NCI-H82 treated with DMSO at 0.1 percent for 48 hours (cell line): Measurements from ENCODE around the gene DDX46.
A peak's percentile ranks its signal among the peaks of the same experiment; 100 is the strongest.
"Not testable (repeated sequence)": the region's sequence is repeated elsewhere in the genome, so short reads cannot be mapped to it uniquely, and the experiment has no call there.

Source experiments
- DNase-seq: peaks from one replicate; lab custom pipeline; 2025; ENCODE audit not compliant: unreplicated experiment; lab: John Stamatoyannopoulos, UW

The DDX46 gene

DNA sequence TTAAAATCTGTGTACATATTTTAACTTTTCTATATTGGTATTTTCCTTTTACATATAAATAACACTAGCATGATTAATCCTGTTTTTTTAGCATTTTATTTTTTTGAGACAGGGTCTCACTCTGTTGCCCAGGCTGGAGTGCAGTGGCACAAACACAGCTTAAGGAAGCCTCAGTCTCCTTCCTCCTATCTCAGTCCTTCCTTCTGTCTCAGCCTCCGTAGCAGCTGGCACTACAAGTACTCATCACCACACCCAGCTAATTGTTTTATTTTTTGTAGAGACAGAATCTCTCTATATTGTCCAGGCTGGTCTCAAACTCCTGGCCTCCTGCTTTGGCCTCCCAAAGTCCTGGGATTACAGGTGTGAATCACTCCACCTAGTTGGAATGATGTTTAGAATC is 85.7 kb downstream of the DDX46 start:
- DNase-seq: no peak

DNA sequence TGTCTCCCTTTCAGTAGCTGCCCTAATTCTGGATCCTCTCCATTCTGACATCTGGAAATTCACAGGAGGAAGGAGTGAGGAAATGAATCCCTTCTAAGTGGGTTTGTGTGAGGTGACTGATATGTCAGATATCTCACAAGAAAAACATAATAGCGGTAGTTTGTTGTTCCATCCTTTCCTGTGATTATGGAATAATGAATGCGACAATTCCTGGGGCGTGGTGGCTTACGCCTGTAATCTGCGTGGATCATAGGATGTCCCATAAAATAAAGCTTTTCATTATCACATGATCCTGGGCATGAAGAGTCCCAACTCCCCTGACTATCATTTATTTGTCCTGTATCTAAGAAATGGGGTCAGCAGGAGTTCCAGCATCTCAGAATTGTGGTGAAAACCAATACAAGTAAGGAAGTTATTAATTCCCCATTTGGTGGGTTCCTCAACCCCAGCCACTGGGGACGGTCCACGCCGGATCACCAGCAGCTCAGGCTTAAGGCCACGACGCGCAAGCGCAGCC is 86.8 kb downstream of the DDX46 start:
- no peak for DNase-seq

GRCh38 chr5:134845852-134846640 is 87.5 kb downstream of the DDX46 start, which contains the start of gene C5orf24:
C5orf24 (plus strand) TSS chr5:134845968; CDS start chr5:134854901, 8,933 bp downstream.
- peak; percentile 47 for DNase-seq

GRCh38 chr5:134846641-134846960 is 88.0 kb downstream of the DDX46 start:
- DNase-seq: no peak

DNA sequence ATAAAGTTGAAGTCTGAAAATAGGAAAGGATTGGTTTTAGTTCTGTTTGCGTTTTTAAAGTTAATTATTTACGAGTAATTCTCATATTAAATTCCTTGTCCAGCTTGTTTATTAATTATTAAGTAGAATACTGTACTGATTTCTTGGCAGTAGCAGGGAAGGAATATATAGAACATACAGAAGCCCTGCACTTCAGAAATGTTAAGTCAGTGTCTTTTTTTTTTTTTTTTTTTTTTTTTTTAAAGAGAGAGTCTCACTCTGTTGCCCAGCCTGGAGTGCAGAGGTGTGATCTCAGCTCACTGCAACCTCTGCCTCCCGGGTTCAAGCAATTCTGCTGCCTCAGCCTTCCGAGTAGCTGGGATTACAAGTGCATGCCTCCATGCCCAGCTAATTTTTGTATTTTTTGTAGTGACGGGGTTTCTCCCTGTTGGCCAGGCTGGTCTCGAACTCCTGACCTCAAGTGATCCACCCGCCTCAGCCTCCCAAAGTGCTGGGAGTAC is 90.9 kb downstream of the DDX46 start:
- not testable (repeated sequence) for DNase-seq

DNA sequence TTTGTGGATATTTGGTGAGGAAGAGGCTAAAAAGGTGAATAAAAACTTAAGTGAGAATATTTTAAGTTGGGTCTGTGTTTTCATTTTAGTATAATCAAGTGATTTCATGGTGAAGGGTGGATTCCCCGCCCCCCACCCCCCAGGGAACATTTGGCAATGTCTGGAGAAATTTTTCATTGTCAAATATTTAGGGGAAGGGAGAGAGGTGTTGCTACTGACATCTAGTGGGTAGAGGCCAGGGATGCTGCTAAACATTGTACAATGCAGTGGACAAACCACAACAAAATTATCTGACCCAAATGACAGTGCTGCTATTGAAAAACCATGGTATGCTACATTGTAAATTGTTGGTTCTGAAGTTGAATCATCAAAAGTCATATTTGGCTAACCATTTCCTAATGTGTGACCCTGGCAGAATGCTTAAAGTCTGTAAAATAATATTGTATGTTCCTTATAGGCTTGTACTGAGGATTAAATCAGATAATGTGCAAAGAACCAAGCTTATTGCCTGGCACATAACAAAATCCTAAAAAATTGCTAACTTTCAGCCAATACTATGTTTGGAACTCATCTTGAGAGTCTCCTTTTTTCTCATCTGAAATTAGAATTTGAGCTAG is 92.8 kb downstream of the DDX46 start:
- DNase-seq: no peak

DNA sequence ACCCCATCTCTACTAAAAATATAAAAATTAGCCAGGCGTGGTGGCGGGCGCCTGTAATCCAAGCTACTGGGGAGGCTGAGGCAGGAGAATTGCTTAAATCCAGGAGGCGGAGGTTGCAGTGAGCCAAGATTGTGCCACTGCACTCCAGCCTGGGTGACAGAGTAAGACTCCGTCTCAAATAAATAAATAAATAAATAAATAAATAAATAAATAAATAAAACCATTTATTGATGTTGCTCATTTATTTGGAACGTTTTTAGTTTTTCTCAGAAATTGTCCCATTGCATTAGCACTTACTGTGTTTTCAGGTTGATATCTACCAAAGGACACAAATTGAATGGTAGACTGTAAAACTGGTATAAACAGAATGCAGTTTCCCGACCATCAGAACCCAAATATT is 97.9 kb downstream of the DDX46 start:
- DNase-seq: not testable (repeated sequence)

DNA sequence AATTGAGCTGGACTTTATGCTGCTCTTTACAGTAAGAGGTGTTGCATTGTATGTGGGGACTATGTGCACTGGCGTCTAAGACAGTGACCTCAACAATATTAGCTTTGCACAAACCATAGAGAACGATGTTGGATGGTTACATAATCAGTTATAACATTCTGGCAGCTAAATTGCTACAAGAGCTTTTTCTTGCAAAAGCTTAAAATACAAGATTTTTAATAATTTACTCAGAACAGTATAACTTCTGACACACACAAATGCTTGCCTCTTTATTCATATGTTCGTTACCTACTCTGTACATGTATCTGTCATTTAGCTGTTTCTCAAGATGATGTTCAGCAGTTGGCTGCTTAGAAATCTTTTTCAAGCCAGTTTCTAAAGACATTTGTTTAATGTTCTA is 98.8 kb downstream of the DDX46 start:
- no peak for DNase-seq

GRCh38 chr5:134864707-134865106 is 106.1 kb downstream of the DDX46 start:
- no peak for DNase-seq

GRCh38 chr5:134873494-134873893 is 114.9 kb downstream of the DDX46 start:
- peak; percentile 41 for DNase-seq

GRCh38 chr5:134873987-134874830 is 115.6 kb downstream of the DDX46 start, which contains the start of gene TXNDC15:
TXNDC15 (plus strand) TSS chr5:134874371; CDS start chr5:134874428, 57 bp downstream.
- DNase-seq: peak; percentile 17

DNA sequence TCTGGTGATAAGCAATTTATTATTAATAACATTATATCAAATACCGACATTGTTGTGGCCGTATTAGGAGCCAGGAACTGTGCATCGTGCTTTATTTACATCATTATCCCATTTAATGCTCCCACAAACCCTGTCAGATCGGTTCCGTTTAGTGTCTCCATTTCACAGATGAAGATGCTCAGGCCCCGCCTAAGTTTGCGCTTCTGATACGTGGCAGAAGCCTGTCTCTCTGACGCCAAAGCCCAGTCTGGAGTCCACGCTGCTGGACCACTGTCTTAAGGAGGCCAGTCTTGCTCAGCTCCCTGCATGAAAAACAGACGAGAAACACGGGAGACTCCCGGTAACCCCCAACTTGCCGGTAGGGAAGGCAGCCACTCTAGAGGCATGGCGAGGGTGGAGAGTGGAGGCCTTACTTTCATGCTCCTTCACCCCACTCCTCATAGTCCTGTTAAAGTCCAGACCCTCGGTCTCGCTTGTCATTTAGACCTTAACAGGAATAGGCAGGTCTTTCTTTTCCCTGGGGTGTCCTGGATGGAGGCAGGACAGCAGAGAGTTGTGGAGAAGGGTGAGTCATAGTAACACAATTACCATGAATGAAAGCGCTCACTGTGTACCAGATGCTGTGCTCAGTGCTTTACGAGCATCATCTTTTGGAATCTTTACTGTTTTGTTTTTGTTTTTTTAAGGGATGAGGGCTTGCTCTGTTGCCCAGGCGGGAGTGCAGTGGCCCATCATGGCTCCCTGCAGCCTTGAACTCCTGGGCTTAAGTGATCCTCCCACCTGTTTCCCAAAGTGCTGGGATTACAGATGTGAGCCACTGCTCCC is 116.5 kb downstream of the DDX46 start:
- no peak for DNase-seq

- DNase-seq: no peak
Measured at GRCh38 chr5:134877159-134877558, 118.6 kb downstream of the DDX46 start.

DNA sequence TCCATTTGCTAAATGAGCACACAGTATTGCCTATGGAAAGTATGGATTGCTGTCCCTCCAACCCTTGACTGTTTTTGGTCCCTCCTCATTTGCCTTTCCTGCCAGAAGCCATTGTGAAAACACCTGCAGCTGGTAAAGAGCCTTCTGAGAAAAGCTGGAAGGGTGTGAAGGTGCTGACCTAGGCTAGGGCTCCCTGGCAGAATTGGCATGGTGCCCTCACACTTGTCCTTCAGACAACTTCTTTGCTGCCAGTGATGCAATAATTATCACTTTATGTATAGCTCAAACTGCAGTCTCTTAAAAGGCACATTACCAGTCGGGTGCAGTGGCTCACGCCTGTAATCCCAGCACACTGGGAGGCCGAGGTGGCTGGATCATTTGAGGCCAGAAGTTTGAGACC is 119.8 kb downstream of the DDX46 start:
- DNase-seq: no peak

- DNase-seq: no peak
Measured at GRCh38 chr5:134879456-134879855, 120.9 kb downstream of the DDX46 start.
